ENCODE measurements around the gene PRUNE1.

PRUNE1 gene

DNA sequence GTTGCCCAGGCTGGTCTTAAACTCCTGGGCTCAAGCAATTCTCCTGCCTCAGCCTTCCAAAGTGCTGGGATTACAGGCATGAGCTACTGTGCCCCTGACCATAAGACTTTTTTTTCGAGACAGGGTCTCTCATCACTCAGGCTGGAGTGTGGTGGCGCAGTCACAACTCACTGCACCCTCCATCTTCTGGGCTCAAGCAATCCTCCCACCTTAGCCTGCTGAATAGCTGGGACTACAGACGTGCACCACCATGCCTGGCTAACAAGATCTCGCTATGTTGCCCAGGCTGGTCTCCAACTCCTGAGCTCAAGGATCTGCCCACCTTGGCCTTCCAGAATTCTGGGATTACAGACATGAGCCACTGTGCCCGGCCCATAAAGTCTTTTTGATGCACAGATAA is 41.2 kb downstream of the PRUNE1 start:
- no peak for DNase-seq (ENCODE audit: low read depth in 2 of 2)

- no peak for DNase-seq (ENCODE audit: low read depth in 2 of 2)
Observed at GRCh38 chr1:151050051-151050688, 41.9 kb downstream of the PRUNE1 start.

- no peak for DNase-seq (ENCODE audit: low read depth in 2 of 2)
Observed at GRCh38 chr1:151051356-151052009, 43.2 kb downstream of the PRUNE1 start.

GRCh38 chr1:151054971-151055547 is 46.8 kb downstream of the PRUNE1 start:
- DNase-seq (ENCODE audit: low read depth in 2 of 2), result no peak

- DNase-seq (ENCODE audit: low read depth in 2 of 2), result no peak
Observed at GRCh38 chr1:151055581-151055980, 47.3 kb downstream of the PRUNE1 start.

- no peak for DNase-seq (ENCODE audit: low read depth in 2 of 2)
Observed at GRCh38 chr1:151056149-151056548, 47.9 kb downstream of the PRUNE1 start.

- no peak for DNase-seq (ENCODE audit: low read depth in 2 of 2)
Observed at GRCh38 chr1:151058692-151059091, 50.4 kb downstream of the PRUNE1 start.

GRCh38 chr1:151059109-151060006 is 51.1 kb downstream of the PRUNE1 start, which contains the start of gene CDC42SE1:
TSS of gene CDC42SE1 (minus strand) at chr1:151059622. CDS start at chr1:151055730, 3,892 bp downstream.
- peak; percentile 84 for DNase-seq (ENCODE audit: low read depth in 2 of 2)

DNA sequence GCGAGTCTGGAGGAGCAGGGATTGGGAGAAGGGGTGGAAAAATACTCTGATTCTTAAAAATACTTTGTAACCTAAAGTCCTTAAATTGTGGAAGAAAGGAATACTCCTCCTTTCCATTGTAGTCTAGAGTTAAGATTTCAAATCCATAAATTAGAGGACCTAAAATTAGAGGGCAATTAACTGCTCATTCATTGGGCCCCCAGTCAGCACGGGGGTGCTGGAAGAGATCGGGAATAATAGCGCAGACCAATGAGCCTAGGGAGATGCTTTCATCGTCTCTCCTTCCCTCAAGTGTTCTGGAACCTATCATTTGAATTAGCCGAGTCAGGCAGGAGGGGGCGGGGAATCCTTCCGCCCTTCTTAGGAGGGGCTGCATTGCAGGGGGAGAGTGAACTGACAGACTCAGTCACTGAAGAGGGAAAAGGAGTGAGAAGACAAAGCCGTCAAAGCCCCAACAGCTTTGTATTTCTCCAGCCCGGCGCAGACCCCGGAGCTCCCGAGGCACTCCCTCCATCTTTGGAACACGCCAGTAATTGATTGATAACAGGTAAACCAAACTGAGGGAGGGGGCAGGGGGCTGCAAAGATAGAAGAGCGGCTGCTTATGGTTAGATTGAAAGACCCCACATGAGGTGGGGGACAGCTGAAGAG is 51.9 kb downstream of the PRUNE1 start, which contains the start of gene MLLT11:
MLLT11 (plus strand) TSS at position 391 of the 650 bp plus-strand sequence. CDS start 6,828 bp downstream, outside the sequence.
- DNase-seq (ENCODE audit: low read depth in 2 of 2), result no peak

GRCh38 chr1:151060657-151061421 is 52.6 kb downstream of the PRUNE1 start:
- DNase-seq (ENCODE audit: low read depth in 2 of 2), result no peak

DNA sequence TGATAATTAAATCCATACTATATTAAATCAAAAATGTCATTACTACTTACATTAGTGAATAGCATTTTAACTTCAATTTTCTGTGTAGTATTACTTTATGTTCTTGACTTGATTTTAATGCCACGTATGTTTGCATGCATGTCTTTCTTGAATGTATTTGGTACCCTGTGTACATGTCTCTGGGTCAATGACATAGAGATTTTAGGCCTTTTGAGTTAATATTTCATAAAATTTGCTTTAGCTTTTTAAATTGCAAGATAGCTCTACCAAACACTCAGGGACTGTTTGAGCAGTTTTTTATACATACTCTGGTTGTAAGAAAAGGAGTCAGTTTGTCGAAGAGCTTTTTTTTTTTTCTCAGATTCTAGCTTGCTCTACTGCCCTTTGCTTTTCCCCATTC is 53.5 kb downstream of the PRUNE1 start:
- DNase-seq (ENCODE audit: low read depth in 2 of 2), result no peak

DNA sequence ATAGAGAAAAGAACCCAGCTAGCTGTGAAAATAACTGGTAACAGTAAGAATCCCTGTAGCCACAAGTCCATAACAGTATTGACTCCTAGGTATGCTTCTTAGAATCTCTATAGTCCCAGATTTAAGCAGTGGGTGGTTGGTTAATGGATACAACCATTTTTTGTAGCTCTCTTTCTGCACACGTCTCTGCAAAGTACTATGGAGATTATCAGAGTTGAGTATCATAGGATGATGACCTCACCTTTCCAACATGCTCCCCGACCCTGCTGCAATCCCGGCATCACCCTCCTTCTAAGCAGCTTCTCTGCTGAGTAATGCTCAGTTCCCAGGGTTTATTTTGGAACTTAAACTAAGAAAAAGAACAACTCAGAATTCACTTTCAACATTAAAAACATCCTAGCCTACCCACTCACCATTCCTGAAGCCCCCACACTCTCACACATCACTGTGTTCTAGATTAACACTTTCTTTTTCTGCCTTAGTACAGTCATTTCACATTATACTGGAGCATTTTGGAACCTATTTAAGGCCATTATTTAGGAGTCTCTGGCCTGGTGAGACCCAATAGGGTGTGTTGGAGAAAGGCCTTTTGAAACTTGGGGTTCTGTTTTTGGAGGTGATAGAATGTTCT is 54.6 kb downstream of the PRUNE1 start:
- DNase-seq (ENCODE audit: low read depth in 2 of 2), result no peak

DNA sequence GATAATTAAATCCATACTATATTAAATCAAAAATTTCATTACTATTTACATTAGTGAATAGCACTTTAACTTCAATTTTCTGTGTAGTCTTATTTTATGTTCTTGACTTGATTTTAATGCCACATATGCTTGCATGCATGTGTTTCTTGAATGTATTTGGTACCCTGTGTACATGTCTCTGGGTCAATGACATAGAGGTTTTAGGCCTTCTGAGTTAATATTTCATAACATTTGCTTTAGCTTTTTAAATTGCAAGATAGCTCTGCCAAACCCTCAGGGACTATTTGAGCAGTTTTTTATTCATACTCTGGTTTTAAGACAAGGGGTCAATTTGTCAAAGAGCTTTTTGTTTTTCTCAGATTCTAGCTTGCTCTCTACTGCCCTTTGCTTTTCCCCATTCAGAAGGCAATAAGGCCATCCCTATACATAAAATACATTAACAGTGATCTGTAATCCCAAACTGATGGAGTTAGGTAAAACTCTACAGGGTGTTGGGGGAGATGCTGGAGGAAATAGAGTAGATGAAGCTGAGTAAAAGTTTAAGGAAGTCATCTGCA is 56.9 kb downstream of the PRUNE1 start:
- DNase-seq (ENCODE audit: low read depth in 2 of 2), result no peak

DNA sequence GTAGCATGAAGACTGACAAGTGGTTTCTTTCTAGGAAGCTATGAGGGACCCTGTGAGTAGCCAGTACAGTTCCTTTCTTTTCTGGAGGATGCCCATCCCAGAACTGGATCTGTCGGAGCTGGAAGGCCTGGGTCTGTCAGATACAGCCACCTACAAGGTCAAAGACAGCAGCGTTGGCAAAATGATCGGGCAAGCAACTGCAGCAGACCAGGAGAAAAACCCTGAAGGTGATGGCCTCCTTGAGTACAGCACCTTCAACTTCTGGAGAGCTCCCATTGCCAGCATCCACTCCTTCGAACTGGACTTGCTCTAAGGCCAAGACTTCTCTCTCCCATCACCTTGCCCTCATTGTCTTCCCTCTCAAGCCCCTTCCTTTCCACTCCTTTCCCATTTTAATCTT is 58.9 kb downstream of the PRUNE1 start:
- DNase-seq (ENCODE audit: low read depth in 2 of 2), result no peak

GRCh38 chr1:151069103-151069486 is 60.8 kb downstream of the PRUNE1 start:
- DNase-seq (ENCODE audit: low read depth in 2 of 2), result no peak

- peak; percentile 82 to 86 for DNase-seq (ENCODE audit: low read depth in 2 of 2)
Observed at GRCh38 chr1:151070474-151071276, 62.4 kb downstream of the PRUNE1 start, which contains the start of gene GABPB2. TSS of gene GABPB2 (plus strand) at chr1:151070761. CDS start at chr1:151088190, 17,429 bp downstream.

- DNase-seq (ENCODE audit: low read depth in 2 of 2), result no peak
Observed at GRCh38 chr1:151072224-151072623, 64.0 kb downstream of the PRUNE1 start.

Data from stimulated activated CD8-positive, alpha-beta memory T cell treated with anti-CD3 and anti-CD28 coated beads, Interleukin-15, amount 100 ng/mL, for 48 hours (primary cell).